SKM-1 treated with dmso at 0.1 percent for 144 hours (cell line): Measurements from ENCODE around the gene SRRM2.

ENCODE experiments used
- DNase-seq: peaks from one replicate; lab custom pipeline; 2025; ENCODE audit not compliant: unreplicated experiment; lab: John Stamatoyannopoulos, UW

Gene SRRM2

DNA sequence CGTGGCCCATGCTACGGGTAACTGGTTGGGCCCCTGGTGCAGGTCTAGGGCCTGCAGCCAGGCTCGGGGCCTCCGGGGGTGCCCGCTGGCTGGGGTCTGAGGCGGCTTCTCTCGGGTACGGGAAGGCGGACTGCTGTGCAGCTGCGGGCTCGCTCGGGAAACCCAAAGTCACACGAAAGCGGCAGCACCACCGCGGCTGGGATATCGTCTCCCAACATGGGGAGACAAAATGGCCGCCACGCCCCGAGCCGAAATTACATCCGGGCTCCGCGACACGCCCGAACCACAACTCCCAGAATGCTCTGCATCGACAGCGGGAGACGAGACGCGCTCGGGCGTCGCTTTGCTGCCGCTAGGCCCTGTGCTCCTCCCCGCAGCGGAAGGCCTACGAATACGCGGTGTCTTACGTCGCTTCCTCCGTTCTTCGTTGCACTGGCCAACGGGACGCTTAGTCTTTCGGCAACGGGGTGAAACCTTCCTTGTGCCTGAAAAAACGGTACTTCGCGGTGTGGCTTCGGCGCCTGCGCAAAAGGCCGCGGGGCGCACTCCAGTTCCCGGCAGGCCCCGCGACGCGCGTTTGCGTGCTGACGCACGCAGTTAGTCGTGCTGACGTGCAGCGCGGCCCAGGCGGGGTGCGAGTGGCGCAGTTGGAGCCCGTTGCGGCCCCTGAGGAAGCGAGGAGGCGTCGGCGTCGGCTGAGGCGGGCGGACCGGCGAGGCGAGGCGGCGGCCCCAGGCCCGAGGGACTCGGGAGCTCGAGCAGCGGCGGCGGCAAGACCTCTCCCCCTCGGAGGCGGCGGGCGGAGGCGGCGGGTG, at the start of gene SRRM2:
Gene SRRM2 (plus strand): TSS at position 604 of the 815 bp plus-strand sequence. CDS start 3,727 bp downstream, outside the sequence.
- peak; percentile 98 for DNase-seq

GRCh38 chr16:2702871-2703745, 49.3 kb upstream of the SRRM2 start:
- DNase-seq = no peak

GRCh38 chr16:2704166-2704982, 48.1 kb upstream of the SRRM2 start:
- DNase-seq = no peak

GRCh38 chr16:2704983-2705275, 47.5 kb upstream of the SRRM2 start:
- no peak for DNase-seq

- DNase-seq = no peak
Observed at GRCh38 chr16:2705351-2705750, 47.1 kb upstream of the SRRM2 start.

DNA sequence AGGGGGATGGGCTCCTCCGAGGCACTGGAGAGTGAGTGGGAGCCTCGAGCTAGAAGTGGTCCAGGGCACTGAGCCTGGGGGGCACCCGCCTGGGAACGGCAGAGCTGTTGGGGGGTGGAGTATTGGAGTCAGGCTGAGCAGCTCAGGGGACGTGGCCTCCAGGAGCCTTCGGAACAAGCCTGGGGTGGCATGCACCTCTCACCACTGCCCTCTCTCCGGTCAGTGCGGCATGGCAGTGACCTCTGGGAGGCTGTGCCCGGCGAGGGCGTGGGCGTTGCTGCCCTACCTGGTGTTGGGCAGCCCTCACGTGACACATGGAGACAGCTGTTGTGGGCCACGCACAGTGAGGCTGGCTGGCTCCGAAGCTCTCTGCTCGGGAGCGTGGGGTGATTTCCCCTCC, 46.4 kb upstream of the SRRM2 start:
- no peak for DNase-seq

DNA sequence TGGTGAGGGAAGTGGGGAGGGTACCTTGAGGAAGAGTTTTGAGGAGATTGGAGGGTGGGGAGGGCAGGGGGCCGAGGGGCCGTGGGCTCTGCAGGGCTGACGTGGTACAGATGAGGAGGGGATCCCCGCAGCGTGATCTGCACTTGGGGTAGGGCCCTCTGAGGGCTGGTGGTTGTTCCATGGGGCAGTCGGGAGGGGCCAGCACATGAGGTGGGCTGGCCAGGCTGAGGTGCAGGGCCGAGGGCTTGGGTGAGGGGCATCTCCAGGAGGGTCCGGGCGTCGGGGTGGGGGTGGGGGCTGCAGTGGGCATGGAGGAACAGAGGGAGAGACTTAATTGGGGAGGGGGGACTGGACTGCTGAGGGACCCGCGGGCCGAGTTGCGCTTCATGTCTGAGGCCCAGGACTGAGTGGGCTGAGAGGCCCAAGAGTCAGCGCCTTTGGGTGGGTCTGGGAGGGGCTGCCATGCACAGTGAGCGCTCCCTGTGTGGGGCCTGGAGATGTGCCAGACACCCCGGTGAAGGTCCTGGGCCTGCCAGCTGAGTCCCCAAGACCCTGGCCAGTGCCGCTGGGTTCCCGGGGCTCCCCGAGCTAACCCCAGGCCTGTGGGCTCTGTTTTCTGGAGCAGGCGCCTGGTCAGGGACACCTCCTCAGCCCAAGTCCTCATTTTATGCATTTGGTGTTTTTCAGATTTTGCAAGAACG, 45.7 kb upstream of the SRRM2 start:
- DNase-seq = no peak

DNA sequence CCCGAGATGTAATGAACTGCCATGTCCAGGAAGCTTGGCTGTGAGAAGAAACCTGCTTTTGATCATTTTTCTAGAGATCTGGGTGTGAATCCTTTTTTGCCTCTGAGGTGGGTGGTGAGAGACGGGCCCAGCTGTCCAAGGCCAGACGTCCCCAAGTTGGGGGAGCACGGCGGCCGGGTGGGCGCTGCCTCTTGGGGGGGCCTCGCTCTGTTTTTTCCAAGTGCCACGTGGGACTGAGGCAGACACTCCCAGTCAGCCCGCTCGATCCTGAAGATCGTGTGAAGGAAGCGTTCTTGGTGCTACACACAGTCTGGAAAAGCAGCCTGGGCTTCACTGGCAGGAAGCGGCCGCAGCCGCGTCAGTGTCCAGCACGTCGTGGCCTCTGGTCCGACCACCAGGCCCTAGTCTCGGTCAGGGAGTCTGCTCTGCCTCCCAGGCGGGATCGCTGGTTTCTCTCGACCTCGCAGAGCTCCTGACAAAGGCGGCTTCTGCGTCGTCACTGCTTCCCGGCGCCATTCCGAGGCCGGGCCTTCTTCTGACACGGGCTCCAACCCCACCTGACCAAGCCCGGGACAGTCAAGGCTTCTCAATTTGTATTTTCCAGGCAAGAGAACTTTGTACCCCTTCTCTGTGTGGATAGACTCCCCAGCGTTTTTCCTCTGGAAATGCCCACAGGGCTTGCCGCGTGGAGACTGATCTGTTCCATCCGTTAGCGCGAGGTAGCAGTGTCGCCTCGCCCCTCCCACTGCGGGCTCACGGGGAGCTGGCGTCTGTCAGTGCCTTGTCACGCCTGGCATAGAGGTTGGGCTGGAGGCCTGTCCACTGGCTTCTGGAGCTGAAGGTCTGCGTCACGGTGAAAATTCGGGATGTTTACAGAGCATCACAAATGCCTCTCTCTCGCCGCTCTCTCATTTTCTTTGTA, 44.8 kb upstream of the SRRM2 start:
- no peak for DNase-seq

DNA sequence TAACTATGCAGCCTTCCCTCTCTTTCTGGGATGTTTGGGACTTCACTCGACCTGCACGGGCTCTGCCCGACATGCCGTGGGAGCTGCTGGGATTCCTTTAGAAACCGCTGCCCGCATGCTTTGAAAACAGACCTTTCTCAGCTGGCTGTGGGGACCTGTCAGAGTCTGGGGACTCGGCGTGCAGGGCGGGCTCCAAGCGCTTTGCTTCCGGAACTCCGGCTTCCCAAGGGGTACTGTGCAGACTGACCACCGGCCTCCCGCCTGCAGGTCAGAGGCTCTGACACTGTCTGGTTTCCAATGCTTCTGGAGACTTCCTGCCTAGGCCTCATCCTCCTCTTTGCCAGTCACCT, 44.2 kb upstream of the SRRM2 start:
- no peak for DNase-seq

DNA sequence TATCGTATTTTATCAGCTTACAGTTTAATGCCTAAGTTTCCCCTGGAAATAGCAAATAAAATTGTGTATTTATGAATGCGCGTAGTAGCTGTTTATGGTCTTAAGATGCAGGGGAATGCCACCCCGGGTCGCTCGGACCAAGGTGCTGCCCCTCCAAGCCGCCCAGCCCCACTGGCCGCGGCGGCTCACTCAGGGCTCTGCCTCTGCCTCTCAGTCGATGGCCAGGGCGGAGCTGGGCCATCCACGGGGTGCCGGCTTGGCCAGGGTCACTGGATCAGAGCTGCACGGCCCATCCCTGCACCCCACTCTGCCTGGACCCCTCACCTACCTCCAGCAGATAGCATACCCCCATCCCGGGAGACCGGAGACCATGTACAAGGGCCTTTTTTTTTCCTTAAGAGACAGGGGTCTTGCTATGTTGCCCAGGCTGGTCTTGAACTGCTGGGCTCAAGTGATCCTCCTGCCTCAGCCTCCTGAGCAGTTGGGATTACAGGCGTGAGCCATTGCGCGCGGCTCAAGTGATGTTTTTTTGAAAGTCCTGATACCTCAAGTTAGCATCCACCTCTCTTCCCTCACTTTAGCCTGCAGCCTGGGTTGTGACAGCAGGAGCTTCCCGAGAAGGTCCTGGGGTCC, 43.4 kb upstream of the SRRM2 start:
- no peak for DNase-seq

DNA sequence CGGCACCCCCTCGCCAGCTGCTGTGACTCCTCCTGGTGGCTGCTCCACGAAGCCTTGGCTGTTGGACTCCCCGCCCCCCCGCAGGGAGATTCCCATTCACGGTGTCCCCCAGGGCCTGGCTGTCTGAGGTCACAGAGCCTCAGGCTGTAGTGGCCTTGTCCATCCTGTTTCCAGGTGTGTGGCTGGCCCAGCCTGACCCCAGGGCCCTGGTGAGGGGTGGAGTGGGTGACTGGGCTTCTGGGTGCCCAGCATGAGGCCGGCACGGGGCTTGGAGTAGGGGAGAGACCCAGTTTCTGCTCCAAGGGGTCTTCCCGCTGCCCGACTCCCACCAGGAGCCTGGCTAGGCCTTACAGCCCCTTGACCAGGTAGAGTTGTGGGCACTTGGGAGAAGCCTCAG, 42.9 kb upstream of the SRRM2 start:
- no peak for DNase-seq

DNA sequence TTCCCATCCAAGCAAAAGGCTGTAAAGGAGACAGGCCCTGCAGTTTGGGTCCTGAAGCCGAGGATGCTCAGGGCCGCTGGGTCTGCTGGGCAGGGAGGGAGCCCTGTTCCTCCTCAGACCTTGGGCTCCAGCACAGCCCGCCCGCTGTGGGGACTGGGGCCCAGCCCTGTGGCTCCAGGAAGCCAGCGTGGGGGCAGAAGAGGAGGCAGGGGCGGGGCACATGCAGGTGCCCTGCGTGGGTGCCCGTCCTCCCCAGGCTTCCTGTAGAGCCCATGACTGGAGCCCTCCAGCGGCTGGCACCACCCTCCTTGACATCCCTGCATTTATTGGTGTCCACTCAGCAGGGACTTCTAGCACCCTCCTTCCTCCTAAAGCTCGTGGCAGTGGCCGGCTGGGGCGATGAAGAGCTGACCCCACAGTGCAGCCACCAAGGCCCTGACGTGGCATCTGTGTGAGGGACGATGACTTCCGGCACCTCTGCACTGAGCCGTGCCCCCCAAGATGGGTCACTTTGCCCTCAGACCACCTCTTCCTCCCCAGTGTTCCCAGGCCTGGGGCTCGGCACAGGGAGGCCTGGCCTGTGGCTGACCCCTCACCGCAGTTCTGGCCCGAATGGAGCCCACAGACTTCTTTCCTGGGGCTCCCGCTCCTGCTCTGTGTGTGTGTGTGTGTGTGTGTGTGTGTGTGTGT, 42.3 kb upstream of the SRRM2 start:
- DNase-seq = no peak

- no peak for DNase-seq
Observed at GRCh38 chr16:2710711-2711231, 41.7 kb upstream of the SRRM2 start.

GRCh38 chr16:2711370-2712062, 40.9 kb upstream of the SRRM2 start:
- DNase-seq = no peak

DNA sequence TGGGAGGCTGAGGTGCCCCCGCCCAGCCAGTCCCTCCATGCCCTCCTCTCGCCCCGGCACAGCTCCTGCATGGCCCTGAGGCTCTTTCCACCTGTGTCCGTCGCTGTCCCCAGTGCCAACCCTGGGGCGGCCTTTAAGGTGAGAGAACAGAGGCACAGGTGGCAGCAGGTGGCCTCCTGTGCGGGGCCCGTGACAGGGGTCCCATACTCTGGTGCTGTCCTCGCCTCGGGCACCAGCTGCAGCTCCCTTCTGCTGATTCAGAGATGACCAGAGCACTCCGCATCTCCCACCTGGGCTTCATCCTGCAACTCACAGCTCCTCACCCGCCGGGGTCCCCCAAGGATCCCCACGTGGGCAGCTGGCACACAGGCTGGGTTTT, 40.4 kb upstream of the SRRM2 start:
- no peak for DNase-seq

DNA sequence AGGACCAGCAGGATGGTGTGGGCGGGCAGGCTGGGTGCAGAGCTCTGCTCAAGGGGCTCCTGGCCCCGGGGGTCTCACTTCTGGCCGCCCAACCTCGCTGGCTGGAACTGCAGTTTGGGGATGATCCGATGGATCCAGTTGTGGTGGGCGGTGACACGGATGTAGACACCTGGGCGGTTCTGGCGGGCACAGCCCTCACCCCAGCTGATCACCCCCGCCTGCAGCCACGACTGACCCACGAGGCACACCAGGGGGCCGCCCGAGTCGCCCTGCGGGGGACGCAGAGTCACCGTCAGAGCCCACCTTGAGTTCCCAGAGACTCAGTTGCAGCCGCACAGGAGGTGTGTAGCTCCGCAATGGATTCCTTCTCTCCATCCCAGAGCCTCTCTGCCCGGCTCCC, 39.9 kb upstream of the SRRM2 start:
- no peak for DNase-seq

- peak; percentile 3 for DNase-seq
Observed at GRCh38 chr16:2713523-2713922, 38.9 kb upstream of the SRRM2 start.
